Measurements from ENCODE around the gene REPS2. TPM values are rescaled to one million over a fixed set of nuclear protein-coding genes. Genes with fewer than 3 reads are reported as not detected.

Gene REPS2
- total RNA-seq, 4 donors from 2014 or later = 10.8 to 37.0 (median 17.5) TPM

DNA sequence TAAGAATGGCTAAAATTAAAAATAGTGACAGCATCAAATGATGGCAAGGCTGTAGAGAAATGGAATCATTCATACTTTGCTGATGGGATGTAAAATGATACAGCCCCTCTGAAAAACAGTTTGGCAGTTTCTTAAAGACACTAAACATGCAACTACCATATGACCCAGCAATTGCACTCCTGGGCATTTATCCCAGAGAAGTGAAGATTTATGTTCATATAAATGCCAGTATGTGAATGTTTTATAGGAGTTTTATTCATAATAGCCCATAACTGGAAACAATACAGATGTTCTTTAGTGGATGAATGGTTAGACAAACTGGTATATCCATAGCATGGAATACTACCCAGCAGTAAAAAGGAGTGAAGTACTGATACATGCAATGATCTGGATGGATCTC lies 43.3 kb downstream of the REPS2 start:
- in situ Hi-C loops (cut with MboI; ENCODE audit: low pct_ligation_motif_present in 1 of 4, low pct_unique_long_range_greater_than_20kb in 1 of 4, low sequenced_read_pairs in 3 of 4) (no loop called here), intact Hi-C loops (cut with DNase I; ENCODE audit: low total_unique reads) (no loop called here)
- peaks cover 0 to 8% (median 0%) of the 10 kb centered on the region in 4 donors for H3K4me1 ChIP-seq
- no peak overlapping the region for H3K4me3 ChIP-seq
- H3K27ac ChIP-seq = no peak overlapping the region
- DNase-seq = no peak
- H3K36me3 ChIP-seq = no peaks in the 10 kb centered on the region
- no peaks in the 10 kb centered on the region for H3K9me3 ChIP-seq
- TF ChIP-seq POLR2AphosphoS5 (IDR thresholded peaks at IDR 0.05) (peak in 1 of 3 donors; percentile 21), POLR2A (IDR thresholded peaks at IDR 0.05) (no peak), EP300 (IDR thresholded peaks at IDR 0.05; ENCODE audit: low read depth) (no peak)
- TF ChIP-seq, protein P1, sequence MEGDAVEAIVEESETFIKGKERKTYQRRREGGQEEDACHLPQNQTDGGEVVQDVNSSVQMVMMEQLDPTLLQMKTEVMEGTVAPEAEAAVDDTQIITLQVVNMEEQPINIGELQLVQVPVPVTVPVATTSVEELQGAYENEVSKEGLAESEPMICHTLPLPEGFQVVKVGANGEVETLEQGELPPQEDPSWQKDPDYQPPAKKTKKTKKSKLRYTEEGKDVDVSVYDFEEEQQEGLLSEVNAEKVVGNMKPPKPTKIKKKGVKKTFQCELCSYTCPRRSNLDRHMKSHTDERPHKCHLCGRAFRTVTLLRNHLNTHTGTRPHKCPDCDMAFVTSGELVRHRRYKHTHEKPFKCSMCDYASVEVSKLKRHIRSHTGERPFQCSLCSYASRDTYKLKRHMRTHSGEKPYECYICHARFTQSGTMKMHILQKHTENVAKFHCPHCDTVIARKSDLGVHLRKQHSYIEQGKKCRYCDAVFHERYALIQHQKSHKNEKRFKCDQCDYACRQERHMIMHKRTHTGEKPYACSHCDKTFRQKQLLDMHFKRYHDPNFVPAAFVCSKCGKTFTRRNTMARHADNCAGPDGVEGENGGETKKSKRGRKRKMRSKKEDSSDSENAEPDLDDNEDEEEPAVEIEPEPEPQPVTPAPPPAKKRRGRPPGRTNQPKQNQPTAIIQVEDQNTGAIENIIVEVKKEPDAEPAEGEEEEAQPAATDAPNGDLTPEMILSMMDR (IDR thresholded peaks at IDR 0.05) = no peak
- H3K27me3 ChIP-seq = no peaks in the 10 kb centered on the region

DNA sequence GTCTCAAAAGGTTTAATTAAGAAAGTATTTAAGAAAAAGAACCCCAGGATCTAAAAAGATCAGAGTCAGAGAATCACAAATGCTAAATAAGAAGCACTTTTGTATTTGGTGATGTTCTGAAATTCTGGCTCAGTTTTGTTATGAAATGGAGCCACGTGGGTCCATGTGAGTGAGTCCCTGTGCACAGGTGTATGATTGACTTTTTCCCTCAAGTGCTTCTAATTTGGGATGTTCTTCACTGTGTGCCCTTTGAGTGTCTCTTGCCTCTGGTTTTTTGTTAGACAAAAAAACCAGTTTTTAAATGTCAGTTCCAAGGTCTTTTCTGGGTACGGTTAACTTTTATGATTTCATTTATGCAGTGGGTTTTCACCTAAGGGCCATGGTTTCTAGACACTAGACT lies 44.4 kb downstream of the REPS2 start:
- in situ Hi-C loops (cut with MboI; ENCODE audit: low pct_ligation_motif_present in 1 of 4, low pct_unique_long_range_greater_than_20kb in 1 of 4, low sequenced_read_pairs in 3 of 4) = no loop called here
- no peak for DNase-seq
- intact Hi-C loops (cut with DNase I; ENCODE audit: low total_unique reads) = no loop called here

DNA sequence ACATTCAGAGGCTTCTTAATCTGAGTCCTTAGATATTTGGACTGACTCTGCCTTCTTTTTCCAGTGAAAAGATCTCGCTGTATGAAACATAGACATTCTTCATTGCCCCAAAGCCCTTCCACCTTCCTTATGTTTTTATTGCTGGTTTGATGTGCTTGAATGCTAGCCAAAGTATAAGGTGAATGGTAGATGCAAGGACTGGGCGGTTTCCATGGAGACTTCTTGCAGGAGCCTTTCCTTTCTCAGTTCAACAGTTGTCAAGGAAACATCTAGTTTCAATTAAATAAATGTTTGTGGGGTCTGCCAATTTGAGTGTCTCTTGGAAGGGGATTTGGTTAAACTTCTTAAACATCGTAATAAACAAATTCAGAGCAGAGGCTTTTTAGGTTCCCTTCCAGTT lies 46.0 kb downstream of the REPS2 start:
- in situ Hi-C loops (cut with MboI; ENCODE audit: low pct_ligation_motif_present in 1 of 4, low pct_unique_long_range_greater_than_20kb in 1 of 4, low sequenced_read_pairs in 3 of 4) (no loop called here), intact Hi-C loops (cut with DNase I; ENCODE audit: low total_unique reads) (no loop called here)
- 54 to 60% methylated on average over 1 to 3 of the region's 3 CpGs for WGBS, 2 donors (ENCODE audit: low coverage in 1 of 2)
- Histone ChIP-seq H3K4me3 (no peak overlapping the region), H3K27ac (peak overlapping the region; percentile 7 to 57 (median 31)), H3K27me3 (no peaks in the 10 kb centered on the region), H3K36me3 (no peaks in the 10 kb centered on the region), H3K9me3 (no peaks in the 10 kb centered on the region), H3K4me1 (peaks cover 0 to 8% (median 0%) of the 10 kb centered on the region in 4 donors)
- no peak for DNase-seq
- TF ChIP-seq POLR2AphosphoS5 (IDR thresholded peaks at IDR 0.05) (no peak), EP300 (IDR thresholded peaks at IDR 0.05; ENCODE audit: low read depth) (no peak), POLR2A (IDR thresholded peaks at IDR 0.05) (no peak)
- TF ChIP-seq, protein P1 (IDR thresholded peaks at IDR 0.05) = no peak

More for the DNA sequence above, 44.4 kb downstream of the REPS2 start:
- Histone ChIP-seq H3K4me3 (no peak overlapping the region), H3K4me1 (peaks cover 0 to 8% (median 0%) of the 10 kb centered on the region in 4 donors), H3K9me3 (no peaks in the 10 kb centered on the region), H3K27me3 (no peaks in the 10 kb centered on the region), H3K27ac (no peak overlapping the region), H3K36me3 (no peaks in the 10 kb centered on the region)
- TF ChIP-seq POLR2AphosphoS5 (IDR thresholded peaks at IDR 0.05) = no peak
- TF ChIP-seq EP300 (IDR thresholded peaks at IDR 0.05; ENCODE audit: low read depth) = no peak
- TF ChIP-seq, protein P1 (IDR thresholded peaks at IDR 0.05) = no peak
- TF ChIP-seq POLR2A (IDR thresholded peaks at IDR 0.05) = no peak
- 66 to 80% methylated on average over 1 to 2 of the region's 2 CpGs for WGBS, 2 donors (ENCODE audit: low coverage in 1 of 2)

DNA sequence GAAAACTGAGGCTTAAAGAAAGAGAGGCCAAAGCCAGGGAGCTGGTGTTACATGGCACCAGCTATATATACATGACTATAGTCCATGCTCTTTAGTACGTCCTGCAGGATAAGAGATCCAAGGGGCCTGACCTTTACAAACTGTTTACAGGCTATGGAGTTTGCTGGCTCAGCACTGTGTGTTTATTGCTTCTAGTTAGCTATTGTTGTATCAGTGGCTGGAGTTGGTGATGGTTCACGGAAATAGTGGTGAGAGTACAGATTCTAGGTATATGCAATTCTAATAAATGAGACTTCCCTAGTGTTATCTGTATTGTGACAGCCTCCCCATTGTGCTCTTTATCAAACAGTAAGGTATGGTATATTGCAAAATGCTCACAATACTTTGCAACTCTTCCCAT lies 46.5 kb downstream of the REPS2 start:
- Histone ChIP-seq H3K36me3 (no peaks in the 10 kb centered on the region), H3K4me3 (no peak overlapping the region), H3K9me3 (no peaks in the 10 kb centered on the region), H3K27ac (peak overlapping the region in 3 of 4 donors; percentile 37 to 57 (median 50)), H3K4me1 (peaks cover 0 to 8% (median 0%) of the 10 kb centered on the region in 4 donors), H3K27me3 (no peaks in the 10 kb centered on the region)
- in situ Hi-C loops (cut with MboI; ENCODE audit: low pct_ligation_motif_present in 1 of 4, low pct_unique_long_range_greater_than_20kb in 1 of 4, low sequenced_read_pairs in 3 of 4) (no loop called here), intact Hi-C loops (cut with DNase I; ENCODE audit: low total_unique reads) (no loop called here)
- TF ChIP-seq POLR2AphosphoS5 (IDR thresholded peaks at IDR 0.05) (no peak), POLR2A (IDR thresholded peaks at IDR 0.05) (no peak), EP300 (IDR thresholded peaks at IDR 0.05; ENCODE audit: low read depth) (no peak)
- TF ChIP-seq, protein P1 (IDR thresholded peaks at IDR 0.05) = no peak
- peak; percentile 19 for DNase-seq
- 48% methylated on average over 2 of the region's 2 CpGs; no CpG with 5 or more reads in 1 of the 2 donors for WGBS, 2 donors (ENCODE audit: low coverage in 1 of 2)

Data from transverse colon (tissue), 4 donors.